Measurements from ENCODE around the gene PAQR8.
A peak's percentile ranks its signal among the peaks of the same experiment; 100 is the strongest.
"Not testable (repeated sequence)": the region's sequence is repeated elsewhere in the genome, so short reads cannot be mapped to it uniquely, and the experiment has no call there.

The PAQR8 gene

GRCh38 chr6:52376763-52377162 is 14.8 kb downstream of the PAQR8 start:
- no peak for DNase-seq (ENCODE audit: low read depth in 2 of 2)

- no peak for DNase-seq (ENCODE audit: low read depth in 2 of 2)
Observed at GRCh38 chr6:52377538-52378221, 15.7 kb downstream of the PAQR8 start.

DNA sequence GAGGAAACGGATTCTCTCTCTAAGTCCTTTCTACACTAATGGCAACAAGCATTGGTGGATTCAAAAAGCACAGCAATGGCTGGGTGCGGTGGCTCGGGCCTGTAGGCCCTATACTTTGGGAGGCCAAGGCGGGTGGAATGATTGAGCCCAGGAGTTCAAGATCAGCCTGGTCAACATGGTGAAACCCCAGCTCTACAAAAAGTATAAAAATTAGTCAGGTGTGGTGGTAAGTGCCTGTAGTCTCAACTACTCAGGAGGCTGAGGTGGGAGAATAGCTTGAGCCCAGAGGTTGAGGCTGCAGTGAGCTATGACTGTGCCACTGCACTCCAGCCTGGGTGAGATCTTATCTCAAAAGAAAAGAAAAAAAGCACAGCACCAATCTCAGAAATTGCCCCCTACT is 19.3 kb downstream of the PAQR8 start:
- no peak for DNase-seq (ENCODE audit: low read depth in 2 of 2)

DNA sequence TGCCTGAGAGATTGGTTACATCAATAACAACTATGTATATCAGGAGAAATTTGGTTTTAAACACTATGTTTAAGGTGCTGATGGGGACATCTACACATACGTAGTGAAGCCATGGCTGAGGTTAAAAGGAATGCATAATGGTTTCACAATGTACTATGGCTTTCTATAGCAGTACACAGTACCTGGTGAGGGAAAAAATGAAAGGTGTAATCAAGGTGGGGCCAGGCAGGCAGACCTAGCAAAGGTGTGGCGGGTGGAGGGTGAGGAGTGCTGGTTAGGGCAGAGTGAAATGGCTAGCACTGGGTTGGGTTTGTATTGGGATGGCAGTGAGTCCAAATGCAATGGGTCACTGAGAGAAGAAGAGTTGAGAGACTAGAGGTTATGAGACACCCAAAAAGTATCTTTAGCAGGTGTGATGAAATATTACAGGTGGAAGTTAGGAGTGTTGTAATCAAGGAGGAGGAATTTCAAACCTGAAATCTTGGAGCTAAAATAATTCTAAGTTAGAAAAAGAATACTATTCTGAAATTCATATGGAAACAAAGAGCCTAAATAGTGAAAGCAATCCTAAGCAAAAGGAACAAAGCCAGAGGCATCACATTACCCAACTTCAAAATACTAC is 22.3 kb downstream of the PAQR8 start:
- no peak for DNase-seq (ENCODE audit: low read depth in 2 of 2)

GRCh38 chr6:52385074-52385473 is 23.1 kb downstream of the PAQR8 start:
- no peak for DNase-seq (ENCODE audit: low read depth in 2 of 2)

DNA sequence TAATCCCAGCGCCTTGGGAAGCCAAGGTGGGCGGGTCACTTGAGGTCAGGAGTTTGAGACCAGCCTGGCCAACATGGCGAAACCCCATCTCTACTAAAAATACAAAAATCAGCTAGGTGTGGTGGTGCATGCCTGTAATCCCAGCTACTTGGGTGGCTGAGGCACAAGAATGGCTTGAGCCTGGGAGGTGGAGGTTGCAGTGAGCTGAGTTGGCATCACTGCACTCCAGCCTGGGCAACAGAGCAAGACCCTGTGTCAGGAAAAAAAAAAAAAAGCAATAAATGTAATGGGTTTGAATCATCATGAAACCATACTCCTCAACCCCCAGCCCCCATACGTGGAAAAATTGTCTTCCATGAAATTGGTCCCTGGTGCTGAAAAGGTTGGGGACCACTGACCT is 26.2 kb downstream of the PAQR8 start:
- not testable (repeated sequence) for DNase-seq (ENCODE audit: low read depth in 2 of 2)

DNA sequence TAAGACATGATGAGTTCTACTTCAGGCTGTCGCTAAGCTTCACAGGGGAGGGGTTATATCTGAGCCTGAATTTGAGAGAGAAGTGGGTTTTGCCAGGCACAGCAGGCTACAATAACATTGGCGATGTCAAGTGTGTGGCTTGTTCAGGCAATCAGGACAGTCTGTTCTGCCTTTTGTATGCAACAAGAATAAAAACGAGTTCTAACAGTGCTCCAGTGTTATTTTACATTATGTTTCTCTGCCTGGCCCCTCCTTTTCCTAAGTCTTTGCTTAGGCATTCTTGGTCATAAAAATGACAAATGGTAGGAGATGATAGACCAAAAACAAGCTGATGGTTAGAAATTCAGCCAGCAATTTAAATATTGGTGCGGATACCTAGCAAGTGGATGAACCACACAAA is 26.8 kb downstream of the PAQR8 start:
- DNase-seq (ENCODE audit: low read depth in 2 of 2), result no peak

DNA sequence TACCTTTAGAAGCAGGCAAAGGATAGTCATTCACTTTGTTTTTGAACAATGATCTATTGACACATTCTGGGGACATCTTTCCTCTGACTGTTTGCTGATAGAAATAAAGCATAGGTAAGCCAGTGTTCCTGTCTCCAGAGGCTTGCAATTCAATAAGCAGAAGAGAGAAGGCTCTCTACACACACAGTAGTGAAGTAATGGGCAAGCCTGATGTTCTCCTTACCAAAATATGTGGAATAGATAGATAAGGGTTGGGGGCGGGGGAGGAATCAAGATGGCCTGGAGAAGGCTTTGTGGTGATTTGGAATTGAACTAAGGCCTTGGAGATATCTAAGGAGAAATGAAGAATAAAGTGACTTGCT is 27.3 kb downstream of the PAQR8 start:
- no peak for DNase-seq (ENCODE audit: low read depth in 2 of 2)

DNA sequence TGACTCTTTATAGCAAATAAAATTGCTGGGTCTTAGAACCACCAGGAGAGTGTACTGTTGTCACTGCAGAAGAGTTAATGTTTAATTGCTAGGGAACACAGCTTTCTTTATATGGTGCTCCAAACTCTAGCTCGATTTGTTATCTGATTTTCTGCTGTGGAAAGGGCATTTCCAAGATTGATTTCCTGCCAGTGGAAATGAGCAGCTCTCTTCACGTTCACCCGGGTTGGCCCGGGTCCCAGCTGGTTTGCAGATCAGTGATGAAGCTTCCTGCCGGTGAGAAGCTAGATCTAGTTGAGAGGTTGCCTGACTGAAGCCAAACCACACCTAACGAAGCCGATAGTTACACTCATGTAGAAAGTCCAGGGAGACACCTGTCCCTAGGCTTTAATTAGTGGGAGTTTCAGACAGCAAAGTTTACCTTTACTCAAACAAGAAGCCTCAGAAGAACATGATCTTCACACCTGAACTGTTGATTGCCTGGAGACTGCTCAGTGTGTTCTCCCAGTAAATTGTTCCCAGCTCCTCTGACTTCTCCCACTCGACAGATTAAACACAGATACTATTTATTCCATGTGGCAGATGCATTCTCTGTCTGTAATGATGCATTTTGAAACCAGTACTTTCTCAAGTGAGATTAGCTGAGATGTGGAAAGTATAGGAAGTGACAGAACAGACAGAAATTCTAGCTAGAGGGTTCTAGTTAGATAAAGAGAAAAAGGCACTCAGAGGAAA is 27.8 kb downstream of the PAQR8 start:
- peak in 1 of 2 donors; percentile 22 for DNase-seq (ENCODE audit: low read depth in 2 of 2)

DNA sequence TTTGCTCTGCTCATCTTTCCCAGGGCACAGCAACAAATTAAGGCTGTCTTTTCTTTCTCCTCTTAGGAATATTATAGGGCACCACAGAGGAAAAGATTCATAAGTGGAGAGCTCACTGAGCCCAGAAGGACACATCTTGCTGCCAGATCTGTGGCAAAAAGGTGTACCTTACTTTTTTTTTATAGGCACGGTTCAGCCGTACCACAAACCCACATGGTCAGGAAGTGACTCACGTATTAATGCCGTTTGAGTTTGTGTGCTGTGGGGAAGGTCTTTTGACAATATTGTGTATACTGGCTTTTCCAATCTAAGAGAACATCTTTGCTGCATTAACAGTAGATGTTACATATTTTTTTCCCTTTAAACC is 28.4 kb downstream of the PAQR8 start:
- peak in 1 of 2 donors; percentile 40 for DNase-seq (ENCODE audit: low read depth in 2 of 2)

DNA sequence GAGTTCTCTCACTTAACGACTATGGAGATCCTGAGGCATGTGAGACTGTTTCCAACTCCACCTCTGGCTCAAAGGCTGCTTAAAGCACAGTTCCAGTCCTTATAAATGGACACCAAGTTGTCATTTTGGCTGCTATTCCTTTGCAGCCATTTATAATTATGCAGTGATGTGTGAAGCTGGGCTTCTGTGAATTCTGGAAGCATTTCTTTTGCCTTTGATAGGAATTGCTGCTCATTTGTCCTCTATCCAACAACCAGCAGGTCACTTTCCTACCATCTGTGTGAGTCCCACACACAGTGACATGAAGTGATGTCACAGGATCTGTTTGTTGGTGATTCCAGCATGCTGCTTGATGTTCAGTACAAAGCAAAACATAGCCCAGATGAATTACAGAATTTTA is 29.6 kb downstream of the PAQR8 start:
- no peak for DNase-seq (ENCODE audit: low read depth in 2 of 2)

- DNase-seq (ENCODE audit: low read depth in 2 of 2), result no peak
Observed at GRCh38 chr6:52392944-52393343, 31.0 kb downstream of the PAQR8 start.

DNA sequence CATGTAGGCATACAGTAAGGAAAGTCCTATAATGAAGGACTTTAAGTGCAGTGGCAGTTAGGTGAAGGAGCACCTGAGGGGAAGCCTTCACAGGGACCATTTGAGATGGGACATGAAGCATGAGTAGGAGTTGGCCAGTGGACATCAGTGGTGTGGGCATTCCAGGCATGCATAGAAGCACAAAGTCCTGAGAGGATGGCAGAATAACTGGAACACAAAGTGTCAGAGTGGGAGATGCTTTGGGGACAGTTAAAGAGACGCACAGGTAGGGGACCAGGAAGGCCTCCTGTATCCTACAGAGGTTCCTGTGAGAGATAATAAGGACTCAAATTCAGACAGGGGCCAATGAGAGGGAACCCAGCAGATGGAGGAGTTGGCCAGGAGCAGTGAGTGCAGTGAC is 31.8 kb downstream of the PAQR8 start:
- DNase-seq (ENCODE audit: low read depth in 2 of 2), result no peak

DNA sequence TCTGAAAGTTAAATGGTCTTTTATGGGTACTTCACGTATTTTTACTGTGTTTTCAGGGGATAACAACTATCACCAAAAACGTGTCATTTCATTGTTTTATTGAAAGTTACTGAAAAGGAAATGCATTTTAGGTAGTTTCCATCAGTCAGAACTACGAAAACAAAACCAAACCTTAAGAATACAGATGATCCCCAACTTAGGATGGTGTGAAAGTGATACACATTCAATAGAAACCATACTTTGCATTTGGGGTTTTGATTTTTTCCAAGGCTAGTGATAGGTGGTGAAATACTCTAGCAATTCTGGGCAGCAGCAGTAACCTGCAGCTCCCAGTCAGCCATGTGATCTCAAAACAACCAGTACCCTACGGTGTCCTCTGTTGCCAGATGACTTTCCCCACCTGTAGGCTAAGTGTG is 32.3 kb downstream of the PAQR8 start:
- DNase-seq (ENCODE audit: low read depth in 2 of 2), result no peak

DNA sequence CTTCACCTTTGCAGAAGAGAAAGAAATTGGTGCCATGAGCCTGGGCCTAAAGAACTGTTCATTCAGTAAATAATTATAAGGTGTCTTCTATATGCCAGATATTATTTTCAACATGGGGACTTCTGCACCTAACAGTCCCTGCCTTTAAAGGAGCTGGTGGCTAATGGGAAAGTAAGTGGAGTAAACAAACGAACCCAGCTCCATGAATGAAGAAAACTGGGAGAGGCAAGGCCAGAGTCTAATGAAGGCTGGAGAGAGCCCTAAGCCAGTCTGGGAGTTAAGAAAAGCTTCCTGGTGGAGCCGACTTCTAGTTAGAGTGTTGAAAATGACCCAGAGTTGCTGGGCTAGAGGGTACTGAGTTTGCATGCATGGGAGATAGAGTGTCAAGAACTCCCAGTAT is 34.0 kb downstream of the PAQR8 start:
- no peak for DNase-seq (ENCODE audit: low read depth in 2 of 2)

DNA sequence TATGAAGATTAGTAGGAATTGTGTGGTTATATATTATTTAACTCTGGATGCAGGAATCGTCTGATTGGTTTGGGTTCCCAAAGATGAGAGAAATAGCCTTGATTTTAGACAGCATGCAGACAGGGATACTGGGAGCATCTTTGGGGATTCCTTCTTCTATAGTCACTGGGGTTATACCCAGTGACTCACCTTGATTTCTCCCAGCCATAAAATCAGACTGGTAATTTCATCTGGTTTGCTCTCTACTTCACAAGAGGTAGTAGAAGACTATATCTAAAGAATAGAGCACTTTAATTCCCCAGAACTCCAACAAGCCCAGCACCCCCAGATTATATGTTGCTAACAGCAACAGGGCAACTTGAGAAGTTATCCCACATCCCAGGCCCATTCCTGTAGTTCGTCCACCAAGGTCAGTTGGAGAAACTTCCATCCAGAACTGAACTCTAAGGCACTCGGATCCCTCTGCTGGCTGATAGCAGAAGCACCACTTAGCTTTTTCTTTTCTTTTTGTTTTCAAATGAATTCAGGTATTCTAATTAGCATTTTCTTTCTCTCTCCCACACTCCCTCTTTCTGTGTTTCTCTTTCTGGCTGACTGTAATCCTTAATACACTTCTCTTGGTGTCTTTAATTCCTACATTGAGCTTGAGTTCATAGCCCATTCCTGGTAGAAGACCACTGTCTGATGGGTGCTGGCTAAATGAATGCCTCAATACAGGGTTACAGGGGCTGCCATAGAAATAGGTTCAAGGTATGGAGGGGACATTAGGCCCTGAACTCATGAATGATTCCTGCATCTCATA is 37.8 kb downstream of the PAQR8 start:
- no peak for DNase-seq (ENCODE audit: low read depth in 2 of 2)

- DNase-seq (ENCODE audit: low read depth in 2 of 2), result no peak
Observed at GRCh38 chr6:52400313-52401041, 38.5 kb downstream of the PAQR8 start.

DNA sequence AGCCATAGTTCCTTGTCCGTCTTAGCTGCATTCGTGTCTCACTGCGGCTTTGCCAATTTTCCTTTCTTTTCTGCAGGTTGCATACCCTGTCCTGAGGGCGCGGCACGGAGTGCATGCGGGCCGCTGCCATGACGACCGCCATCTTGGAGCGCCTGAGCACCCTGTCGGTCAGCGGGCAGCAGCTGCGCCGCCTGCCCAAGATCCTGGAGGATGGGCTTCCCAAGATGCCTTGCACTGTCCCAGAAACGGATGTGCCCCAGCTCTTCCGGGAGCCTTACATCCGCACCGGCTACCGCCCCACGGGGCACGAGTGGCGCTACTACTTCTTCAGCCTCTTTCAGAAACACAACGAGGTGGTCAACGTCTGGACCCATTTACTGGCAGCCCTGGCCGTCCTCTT is 41.1 kb downstream of the PAQR8 start:
- no peak for DNase-seq (ENCODE audit: low read depth in 2 of 2)

DNA sequence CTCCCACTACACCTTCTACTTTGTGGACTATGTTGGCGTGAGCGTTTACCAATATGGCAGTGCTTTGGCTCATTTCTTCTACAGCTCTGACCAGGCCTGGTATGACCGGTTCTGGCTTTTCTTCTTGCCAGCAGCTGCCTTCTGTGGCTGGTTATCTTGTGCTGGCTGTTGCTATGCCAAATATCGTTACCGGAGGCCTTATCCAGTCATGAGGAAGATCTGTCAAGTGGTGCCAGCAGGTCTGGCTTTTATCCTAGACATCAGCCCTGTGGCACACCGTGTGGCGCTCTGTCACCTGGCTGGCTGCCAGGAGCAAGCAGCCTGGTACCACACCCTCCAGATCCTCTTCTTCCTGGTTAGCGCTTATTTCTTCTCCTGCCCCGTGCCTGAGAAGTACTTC is 41.7 kb downstream of the PAQR8 start:
- DNase-seq (ENCODE audit: low read depth in 2 of 2), result no peak

DNA sequence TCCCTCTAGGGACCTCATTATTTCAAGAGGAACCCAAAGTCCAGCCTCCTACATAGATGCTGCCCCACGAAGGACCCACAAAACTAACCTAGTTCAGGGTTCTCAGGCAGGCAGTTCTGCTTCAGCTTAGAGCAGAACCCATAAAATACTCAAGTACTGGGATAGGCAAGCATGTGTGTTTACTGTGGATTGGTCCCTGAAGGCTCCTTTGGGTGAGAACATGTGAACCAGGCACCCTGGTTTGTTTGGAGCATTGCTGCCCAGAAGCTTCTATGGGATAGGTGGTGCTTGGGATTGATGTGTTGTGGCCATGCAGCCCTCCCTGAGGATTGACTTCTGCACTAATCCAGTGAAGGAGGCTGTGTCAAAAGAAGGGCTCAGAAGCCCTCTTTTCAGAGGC is 43.3 kb downstream of the PAQR8 start:
- no peak for DNase-seq (ENCODE audit: low read depth in 2 of 2)

GRCh38 chr6:52407467-52407866 is 45.5 kb downstream of the PAQR8 start:
- no peak for DNase-seq (ENCODE audit: low read depth in 2 of 2)

GRCh38 chr6:52409499-52409898 is 47.5 kb downstream of the PAQR8 start:
- DNase-seq (ENCODE audit: low read depth in 2 of 2), result no peak
